SH-SY5Y (cell line): Measurements from ENCODE around the gene PGAP2.

Experiments used
- GATA2 ChIP-seq: IDR thresholded peaks from 2 replicates; pipeline ENCODE4 v1.6.1; 2011; ENCODE audit warnings: mild to moderate bottlenecking, low read depth, low read length
- GATA3 ChIP-seq: IDR thresholded peaks from 2 replicates; pipeline ENCODE4 v1.6.1; 2011; ENCODE audit warnings: low read depth, mild to moderate bottlenecking, low read length, moderate library complexity

- TF ChIP-seq GATA2 (no peak), GATA3 (no peak)
Observed at GRCh38 chr11:3825473-3826154, 17.3 kb downstream of the PGAP2 start.
